Esophagus muscularis mucosa (tissue), 4 donors: Measurements from ENCODE around the gene PTPRK. TPM values are rescaled to one million over a fixed set of nuclear protein-coding genes. Genes with fewer than 3 reads are reported as not detected.

ENCODE experiments used
- DNase-seq: peaks from one replicate; pipeline ENCODE4 v3.0.0-alpha.2; 2017; ENCODE audit errors: extremely low spot score
- H3K27ac ChIP-seq, 4 donors: fragments of 200-600 bp; sonication (generic); replicated peaks in 1 of 4; 1 replicate in 3 of 4; 2 replicates in 1 of 4; pipeline ENCODE4 v1.5.1; 2016 to 2019; ENCODE audit warnings: mild to moderate bottlenecking in 1 of 4
- H3K27me3 ChIP-seq, 4 donors: fragments of 200-600 bp; sonication (generic); one replicate each; pipeline versions ENCODE4 v1.5.1 to v1.6.0; 2016 to 2019
- H3K36me3 ChIP-seq, 4 donors: fragments of 200-600 bp; sonication (generic); one replicate each; pipeline ENCODE4 v1.5.1; 2016 to 2019
- H3K4me1 ChIP-seq, 4 donors: fragments of 200-600 bp; sonication (generic); one replicate each; pipeline ENCODE4 v1.5.1; 2016 to 2019
- H3K4me3 ChIP-seq, 4 donors: fragments of 200-600 bp; sonication (generic); 1 replicate in 2 of 4; 2 replicates in 2 of 4; pipeline ENCODE4 v1.5.1; 2016 to 2019; ENCODE audit warnings: mild to moderate bottlenecking in 4 of 4, moderate library complexity in 1 of 4
- H3K9me3 ChIP-seq, 4 donors: fragments of 200-600 bp; sonication (generic); 1 replicate in 3 of 4; 2 replicates in 1 of 4; pipeline ENCODE4 v1.5.1; 2016 to 2019
- EP300 ChIP-seq: sonication (generic); formaldehyde crosslinking; IDR thresholded peaks from one replicate; pipeline ENCODE4 v1.6.1; 2017; ENCODE audit warnings: antibody characterized with exemption
- POLR2A ChIP-seq: fragments of 450-650 bp; IDR thresholded peaks from one replicate; pipeline ENCODE4 v1.6.1; 2017; ENCODE audit warnings: antibody characterized with exemption, moderate library complexity, mild to moderate bottlenecking, low read depth
- POLR2AphosphoS5 ChIP-seq, 2 donors: sonication (generic); formaldehyde crosslinking; IDR thresholded peaks; one replicate each; pipeline ENCODE4 v1.6.1; 2017; ENCODE audit warnings: antibody characterized with exemption in 2 of 2
- WGBS: methylation state at CpG from one replicate; pipeline ENCODE4 v1.1.5; 2018; 5-methylcytosine and 5-hydroxymethylcytosine counted together
- intact Hi-C: fragments of 100-400 bp; cut with DNase I; formaldehyde crosslinking; loops from one replicate; pipeline ENCODE4 v1.15.1; 2023
- total RNA-seq, 4 donors: library from RNA; depleted of rRNA; stranded (reverse); fragments of >200 nt; gene quantifications; one replicate each; pipeline versions ENCODE4 v1.1.0 to v1.2.1, GENCODE V29; 2016
- TF ChIP-seq, protein P1 (sequence below), 3 experiments: fragments of 200-600 bp in 2 of 3; fragments of 450-650 bp in 1 of 3; sonication (generic) in 2 of 3; IDR thresholded peaks; one replicate each; pipeline ENCODE4 v1.5.1; 2017 to 2019; ENCODE audit warnings: antibody characterized with exemption in 3 of 3, mild to moderate bottlenecking in 2 of 3, moderate library complexity in 1 of 3

PTPRK gene
- total RNA-seq, 4 donors from 2014 or later, result 36.8 to 53.1 (median 43.8) TPM

DNA sequence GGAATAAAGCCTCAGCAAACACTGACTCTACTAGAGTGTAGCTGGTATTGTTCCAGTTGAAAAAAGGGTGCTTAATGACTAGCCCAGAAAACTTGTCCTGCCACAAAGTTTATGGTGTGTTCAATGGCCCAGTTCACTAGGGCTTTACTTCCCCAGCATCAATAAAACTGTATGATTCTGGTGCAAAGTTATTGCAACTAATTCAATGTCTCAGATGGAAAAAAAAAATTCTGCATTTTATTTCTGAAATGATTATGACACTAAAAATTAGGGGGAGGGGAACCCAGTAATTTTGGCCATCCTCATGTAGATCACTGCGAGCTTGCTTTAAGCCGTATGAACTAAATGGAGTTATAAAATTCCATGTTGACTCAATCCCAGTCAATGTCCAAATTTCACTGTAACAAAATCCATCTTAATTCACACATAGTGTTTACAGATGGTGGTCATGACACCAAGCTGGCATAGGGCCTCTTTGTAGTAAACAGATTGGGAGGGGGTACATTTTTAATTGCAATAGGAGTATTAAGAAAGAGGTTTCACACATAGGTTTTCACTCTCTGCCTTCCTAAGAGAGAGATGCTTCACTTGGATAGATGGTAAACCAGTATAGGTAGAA, 41.2 kb downstream of the PTPRK start:
- H3K36me3 ChIP-seq, result no peaks in the 10 kb centered on the region
- H3K27me3 ChIP-seq, result no peaks in the 10 kb centered on the region
- no peak for DNase-seq
- peaks cover 13 to 29% (median 23%) of the 10 kb centered on the region in 4 donors for H3K4me1 ChIP-seq
- no peaks in the 10 kb centered on the region for H3K9me3 ChIP-seq
- no peak overlapping the region for H3K27ac ChIP-seq
- intact Hi-C loops, result no loop called here
- TF ChIP-seq POLR2AphosphoS5 (IDR thresholded peaks at IDR 0.05), result no peak
- peak overlapping the region; percentile 7 to 41 (median 29) for H3K4me3 ChIP-seq
- 95% methylated on average over 2 of the region's 2 CpGs for WGBS

DNA sequence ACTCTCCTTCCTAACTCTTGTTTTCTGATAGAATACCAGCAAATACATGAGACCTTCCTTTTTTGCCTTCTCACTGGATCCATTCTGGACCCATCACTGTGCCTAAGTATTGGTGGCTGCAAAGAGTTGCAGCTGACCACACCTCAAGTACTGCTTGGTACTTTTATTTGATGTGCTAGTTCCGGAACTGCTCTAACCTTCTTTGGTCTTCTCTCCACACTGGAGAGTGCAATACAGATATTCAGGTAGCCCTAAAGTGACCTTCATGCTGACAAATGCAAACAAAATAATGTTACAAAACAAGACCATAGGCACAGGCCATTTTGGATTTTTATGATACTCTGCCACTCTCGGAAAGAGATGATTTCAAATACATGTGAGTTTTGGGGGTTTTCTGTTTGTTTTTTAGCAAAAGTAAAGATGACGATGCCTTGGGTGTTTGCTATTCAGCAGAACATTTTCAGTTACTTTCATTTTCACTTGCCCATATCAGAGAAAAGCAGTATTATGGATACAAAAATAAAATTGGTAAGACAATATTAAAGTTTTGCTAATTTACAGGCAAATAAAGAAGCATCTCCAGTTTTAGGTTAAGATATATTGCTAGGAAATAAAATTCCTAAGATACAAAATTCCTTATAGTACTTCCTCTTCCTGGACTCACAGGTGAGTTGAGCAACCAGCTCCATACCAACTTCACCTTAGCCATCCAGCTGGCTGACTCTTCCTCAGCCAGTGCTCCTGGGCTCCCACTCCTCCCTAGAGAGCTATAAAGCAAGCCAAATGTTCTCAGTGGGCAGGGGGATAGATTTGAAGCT, 42.0 kb downstream of the PTPRK start:
- no peak for TF ChIP-seq EP300
- no peak for TF ChIP-seq POLR2AphosphoS5 (IDR thresholded peaks at IDR 0.05)
- TF ChIP-seq, protein P1, sequence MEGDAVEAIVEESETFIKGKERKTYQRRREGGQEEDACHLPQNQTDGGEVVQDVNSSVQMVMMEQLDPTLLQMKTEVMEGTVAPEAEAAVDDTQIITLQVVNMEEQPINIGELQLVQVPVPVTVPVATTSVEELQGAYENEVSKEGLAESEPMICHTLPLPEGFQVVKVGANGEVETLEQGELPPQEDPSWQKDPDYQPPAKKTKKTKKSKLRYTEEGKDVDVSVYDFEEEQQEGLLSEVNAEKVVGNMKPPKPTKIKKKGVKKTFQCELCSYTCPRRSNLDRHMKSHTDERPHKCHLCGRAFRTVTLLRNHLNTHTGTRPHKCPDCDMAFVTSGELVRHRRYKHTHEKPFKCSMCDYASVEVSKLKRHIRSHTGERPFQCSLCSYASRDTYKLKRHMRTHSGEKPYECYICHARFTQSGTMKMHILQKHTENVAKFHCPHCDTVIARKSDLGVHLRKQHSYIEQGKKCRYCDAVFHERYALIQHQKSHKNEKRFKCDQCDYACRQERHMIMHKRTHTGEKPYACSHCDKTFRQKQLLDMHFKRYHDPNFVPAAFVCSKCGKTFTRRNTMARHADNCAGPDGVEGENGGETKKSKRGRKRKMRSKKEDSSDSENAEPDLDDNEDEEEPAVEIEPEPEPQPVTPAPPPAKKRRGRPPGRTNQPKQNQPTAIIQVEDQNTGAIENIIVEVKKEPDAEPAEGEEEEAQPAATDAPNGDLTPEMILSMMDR (IDR thresholded peaks at IDR 0.05), result no peak
- TF ChIP-seq POLR2A, result no peak
- intact Hi-C loops, result no loop called here
- Histone ChIP-seq H3K36me3 (no peaks in the 10 kb centered on the region), H3K4me3 (peak overlapping the region; percentile 7 to 41 (median 29)), H3K4me1 (peaks cover 13 to 25% (median 22%) of the 10 kb centered on the region in 4 donors), H3K9me3 (no peaks in the 10 kb centered on the region), H3K27ac (peak overlapping the region in 1 of 4 donors; percentile 4), H3K27me3 (no peaks in the 10 kb centered on the region)
- WGBS, result 67% methylated on average over 3 of the region's 3 CpGs
- DNase-seq, result no peak

DNA sequence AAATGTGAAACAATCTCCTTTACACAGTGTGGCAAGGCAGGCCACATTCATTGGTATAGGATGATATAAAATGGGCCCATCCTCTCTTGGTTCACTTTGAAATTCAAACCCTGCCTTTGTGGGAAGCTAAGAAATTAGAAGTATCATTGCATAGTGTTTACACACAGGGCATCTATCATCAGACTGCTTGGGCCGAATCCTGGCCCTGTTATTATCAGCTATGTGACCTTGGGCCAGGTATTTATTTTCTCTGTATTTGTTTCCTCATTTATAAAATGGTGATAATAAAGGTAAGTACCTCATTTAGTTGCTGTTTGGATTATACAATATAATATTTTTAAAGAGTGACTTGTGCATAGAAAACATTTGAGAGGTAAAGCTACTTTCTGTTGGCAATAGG, 45.5 kb downstream of the PTPRK start:
- H3K4me3 ChIP-seq, result no peak overlapping the region
- 77% methylated on average over 1 of the region's 1 CpG for WGBS

DNA sequence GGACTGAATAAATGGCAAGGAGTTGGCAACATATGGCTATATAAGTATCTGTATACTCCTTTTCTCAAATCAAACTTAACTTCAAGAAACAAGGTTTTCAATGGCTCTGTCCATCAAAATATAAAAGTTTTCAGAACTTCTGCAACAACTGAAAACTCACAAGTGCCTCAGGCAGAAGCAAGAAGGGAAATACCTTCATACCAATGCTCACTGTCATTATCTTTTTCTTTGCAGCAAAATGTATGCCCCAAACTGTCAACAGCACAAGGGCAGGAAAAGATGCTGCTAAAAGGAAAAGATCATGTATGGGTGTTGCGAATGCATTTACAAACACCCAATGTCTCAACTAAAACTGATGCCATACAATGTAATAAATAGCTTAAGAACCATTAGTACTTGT, 45.9 kb downstream of the PTPRK start:
- no peak overlapping the region for H3K27ac ChIP-seq
- WGBS, result 100% methylated on average over 1 of the region's 1 CpG
- TF ChIP-seq POLR2A, result no peak
- no peak for TF ChIP-seq POLR2AphosphoS5 (IDR thresholded peaks at IDR 0.05)
- TF ChIP-seq, protein P1 (IDR thresholded peaks at IDR 0.05), result no peak
- TF ChIP-seq EP300, result no peak
- DNase-seq, result no peak
- intact Hi-C loops, result no loop called here
- H3K4me1 ChIP-seq, result peaks cover 22 to 26% (median 24%) of the 10 kb centered on the region in 4 donors
- no peaks in the 10 kb centered on the region for H3K9me3 ChIP-seq
- no peak overlapping the region for H3K4me3 ChIP-seq
- no peaks in the 10 kb centered on the region for H3K27me3 ChIP-seq
- H3K36me3 ChIP-seq, result no peaks in the 10 kb centered on the region

More for the DNA sequence above, 45.5 kb downstream of the PTPRK start:
- no peak overlapping the region for H3K27ac ChIP-seq
- TF ChIP-seq EP300, result no peak
- no peak for TF ChIP-seq POLR2A
- TF ChIP-seq, protein P1 (IDR thresholded peaks at IDR 0.05), result no peak
- no peak for TF ChIP-seq POLR2AphosphoS5 (IDR thresholded peaks at IDR 0.05)
- no peak for DNase-seq
- H3K36me3 ChIP-seq, result no peaks in the 10 kb centered on the region
- H3K9me3 ChIP-seq, result no peaks in the 10 kb centered on the region
- H3K27me3 ChIP-seq, result no peaks in the 10 kb centered on the region
- intact Hi-C loops, result no loop called here
- H3K4me1 ChIP-seq, result peaks cover 22 to 26% (median 25%) of the 10 kb centered on the region in 4 donors

DNA sequence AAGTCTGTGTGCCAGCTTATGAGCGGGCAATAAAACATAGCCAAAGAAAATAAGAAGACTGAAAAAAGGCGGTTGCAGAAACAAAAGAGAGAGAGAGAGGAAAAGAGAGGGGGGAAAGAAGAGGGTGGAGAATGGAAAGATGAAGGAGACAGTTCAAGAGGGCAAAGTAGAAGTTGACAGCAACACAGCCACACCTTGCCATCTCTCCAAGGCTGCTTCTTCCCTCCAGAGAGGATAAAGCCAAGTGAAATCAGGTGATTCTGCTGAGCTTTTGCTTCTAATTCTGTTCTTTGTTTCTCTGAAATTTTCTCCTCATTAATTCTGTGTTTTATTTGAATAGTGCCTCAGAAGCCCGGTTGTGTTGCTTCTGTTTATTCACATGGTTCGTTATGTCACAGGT, 48.5 kb downstream of the PTPRK start:
- Histone ChIP-seq H3K9me3 (no peaks in the 10 kb centered on the region), H3K27ac (no peak overlapping the region), H3K27me3 (no peaks in the 10 kb centered on the region), H3K36me3 (no peaks in the 10 kb centered on the region), H3K4me3 (no peak overlapping the region), H3K4me1 (peaks cover 9 to 15% (median 11%) of the 10 kb centered on the region in 4 donors)
- intact Hi-C loops, result no loop called here
- 74% methylated on average over 4 of the region's 4 CpGs for WGBS
- no peak for DNase-seq
- no peak for TF ChIP-seq POLR2A
- TF ChIP-seq, protein P1 (IDR thresholded peaks at IDR 0.05), result no peak
- TF ChIP-seq POLR2AphosphoS5 (IDR thresholded peaks at IDR 0.05), result no peak
- no peak for TF ChIP-seq EP300
